HepG2 (cell line): ENCODE results near the gene CLASP1. TPM values are rescaled to one million over a fixed set of nuclear protein-coding genes. Genes with fewer than 3 reads are reported as not detected.

Experiments
- AFF4 ChIP-seq: sonication (generic); formaldehyde crosslinking; IDR thresholded peaks from 2 replicates; pipeline ENCODE4 v1.4.0; 2020; ENCODE audit warnings: missing genetic modification reagents
- ISX ChIP-seq: sonication (generic); formaldehyde crosslinking; conservative IDR thresholded peaks from 2 replicates; pipeline ENCODE4 v1.5.0; 2020; ENCODE audit warnings: missing genetic modification reagents
- NFRKB ChIP-seq: fragments of 450-650 bp; IDR thresholded peaks from 2 replicates; pipeline ENCODE4 v1.6.1; 2017
- PATZ1 ChIP-seq: sonication (generic); formaldehyde crosslinking; IDR thresholded peaks from 2 replicates; pipeline ENCODE4 v1.4.0; 2020; ENCODE audit warnings: missing genetic modification reagents
- ZGPAT ChIP-seq: IDR thresholded peaks from 2 replicates; pipeline ENCODE4 v1.6.1; 2016; ENCODE audit warnings: mild to moderate bottlenecking
- ZNF318 ChIP-seq: sonication (generic); formaldehyde crosslinking; IDR thresholded peaks from 2 replicates; pipeline ENCODE4 v1.4.0; 2020; ENCODE audit warnings: mild to moderate bottlenecking, missing genetic modification reagents
- ZNF768 ChIP-seq: sonication (generic); formaldehyde crosslinking; IDR thresholded peaks from 2 replicates; pipeline ENCODE4 v1.4.0; 2020; ENCODE audit warnings: missing genetic modification reagents
- polyA plus RNA-seq, 8 experiments: library from polyadenylated mRNA; depleted of rRNA in 3 of 8; stranded (reverse) in 7 of 8; unstranded in 1 of 8; fragments of >200 nt; fragmentation: Illumina TruSeq in 4 of 8; extraction: Trizol in 4 of 8; gene quantifications; 2 replicates each; pipeline versions ENCODE4 v1.2.1 to v1.2.3, GENCODE V29; 2011 to 2016; ENCODE audit warnings: low read depth in 4 of 8, missing spikeins in 1 of 8, mixed read lengths in 1 of 8; ENCODE audit not compliant: insufficient read depth in 1 of 8
- total RNA-seq, 5 experiments: library from RNA; depleted of rRNA; stranded (reverse); fragments of >200 nt; fragmentation: Illumina TruSeq; extraction: Trizol; gene quantifications; 2 replicates each; pipeline ENCODE4 v1.2.3, GENCODE V29; 2016; ENCODE audit warnings: low read depth in 1 of 5

Gene CLASP1
- total and polyA plus RNA-seq, 2 of the 13 experiments (the other 11 are each of a cell fraction or from before 2014, with no cell fraction given), result 11.7 to 47.9 TPM

GRCh38 chr2:121649149-121649595, at the start of gene CLASP1 (continued):
- TF ChIP-seq ZNF318 (no peak), NFRKB (no peak), ZNF768 (CRISPR knock-in tag) (peak; percentile 11; the same call in 1 of the 2 replicates), ISX (CRISPR knock-in tag) (peak; percentile 91; the same call in 1 of the 2 replicates), AFF4 (CRISPR knock-in tag) (no peak), ZGPAT (CRISPR knock-in tag) (no peak), PATZ1 (CRISPR knock-in tag) (peak; percentile 98)
